A549 (cell line): ENCODE measurements around the gene ULK2.

ENCODE experiments used
- FOSL2 ChIP-seq, 2 experiments: fragments of 450-650 bp in 1 of 2; fragments of >200 bp in 1 of 2; sonication (Bioruptor Twin) in 1 of 2; formaldehyde crosslinking; IDR thresholded peaks; 2 replicates each; pipeline versions ENCODE4 v1.5.0 to v1.6.1; 2016 to 2020; ENCODE audit warnings: mild to moderate bottlenecking in 1 of 2, moderate library complexity in 1 of 2
- KDM1A ChIP-seq: fragments of 200-600 bp; sonication (generic); IDR thresholded peaks from 2 replicates; pipeline ENCODE4 v1.6.1; 2016; ENCODE audit warnings: low read depth, mild to moderate bottlenecking
- POLR2A ChIP-seq: IDR thresholded peaks from 2 replicates; pipeline ENCODE4 v1.6.1; 2012; ENCODE audit warnings: mild to moderate bottlenecking, low read length
- RAD21 ChIP-seq, 2 experiments: fragments of >200 bp in 1 of 2; sonication (Bioruptor Twin) in 1 of 2; formaldehyde crosslinking in 1 of 2; IDR thresholded peaks in 1 of 2; conservative IDR thresholded peaks in 1 of 2; 2 replicates in 1 of 2; 3 replicates in 1 of 2; pipeline ENCODE4 v1.6.1; 2012 to 2018; ENCODE audit warnings: inconsistent platforms in 1 of 2
- TF ChIP-seq, protein P1 (sequence below): fragments of >200 bp; sonication (Bioruptor Twin); formaldehyde crosslinking; IDR thresholded peaks from 3 replicates; pipeline ENCODE4 v1.5.1; 2016

GRCh38 chr17:19877364-19877945, 9.7 kb upstream of the ULK2 start:
- TF ChIP-seq, protein P1, sequence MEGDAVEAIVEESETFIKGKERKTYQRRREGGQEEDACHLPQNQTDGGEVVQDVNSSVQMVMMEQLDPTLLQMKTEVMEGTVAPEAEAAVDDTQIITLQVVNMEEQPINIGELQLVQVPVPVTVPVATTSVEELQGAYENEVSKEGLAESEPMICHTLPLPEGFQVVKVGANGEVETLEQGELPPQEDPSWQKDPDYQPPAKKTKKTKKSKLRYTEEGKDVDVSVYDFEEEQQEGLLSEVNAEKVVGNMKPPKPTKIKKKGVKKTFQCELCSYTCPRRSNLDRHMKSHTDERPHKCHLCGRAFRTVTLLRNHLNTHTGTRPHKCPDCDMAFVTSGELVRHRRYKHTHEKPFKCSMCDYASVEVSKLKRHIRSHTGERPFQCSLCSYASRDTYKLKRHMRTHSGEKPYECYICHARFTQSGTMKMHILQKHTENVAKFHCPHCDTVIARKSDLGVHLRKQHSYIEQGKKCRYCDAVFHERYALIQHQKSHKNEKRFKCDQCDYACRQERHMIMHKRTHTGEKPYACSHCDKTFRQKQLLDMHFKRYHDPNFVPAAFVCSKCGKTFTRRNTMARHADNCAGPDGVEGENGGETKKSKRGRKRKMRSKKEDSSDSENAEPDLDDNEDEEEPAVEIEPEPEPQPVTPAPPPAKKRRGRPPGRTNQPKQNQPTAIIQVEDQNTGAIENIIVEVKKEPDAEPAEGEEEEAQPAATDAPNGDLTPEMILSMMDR, result no peak
- no peak for TF ChIP-seq KDM1A
- no peak for TF ChIP-seq FOSL2 (IDR thresholded peaks at IDR 0.05)
- no peak for TF ChIP-seq FOSL2 (CRISPR knock-in tag; IDR thresholded peaks at IDR 0.05)
- TF ChIP-seq POLR2A, result no peak
- TF ChIP-seq RAD21 (conservative IDR thresholded peaks at IDR 0.05 in 1 of 2, IDR thresholded peaks at IDR 0.05 in 1 of 2), result no peak
